HG03521 (cell line): ENCODE measurements around the gene KIT.

ENCODE experiments used
- ATAC-seq: cut with Tn5 transposase; IDR thresholded peaks from one replicate; pipeline ENCODE4 v1.9.1; 2021; ENCODE audit warnings: mild to moderate bottlenecking, moderate library complexity; ENCODE audit not compliant: unreplicated experiment

Gene KIT

GRCh38 chr4:54695788-54696187, 38.0 kb downstream of the KIT start:
- ATAC-seq = no peak

GRCh38 chr4:54696649-54697048, 38.9 kb downstream of the KIT start:
- ATAC-seq = no peak

- no peak for ATAC-seq
Measured at GRCh38 chr4:54700986-54701385, 43.2 kb downstream of the KIT start.

- no peak for ATAC-seq
Measured at GRCh38 chr4:54703182-54703581, 45.4 kb downstream of the KIT start.

- no peak for ATAC-seq
Measured at GRCh38 chr4:54707406-54707805, 49.6 kb downstream of the KIT start.

GRCh38 chr4:54708339-54709279, 50.9 kb downstream of the KIT start:
- ATAC-seq = no peak

- no peak for ATAC-seq
Measured at GRCh38 chr4:54709400-54709799, 51.6 kb downstream of the KIT start.

- ATAC-seq = no peak
Measured at GRCh38 chr4:54712206-54712605, 54.4 kb downstream of the KIT start.

- ATAC-seq = no peak
Measured at GRCh38 chr4:54714631-54715030, 56.9 kb downstream of the KIT start.

GRCh38 chr4:54716478-54717065, 58.8 kb downstream of the KIT start:
- no peak for ATAC-seq

- no peak for ATAC-seq
Measured at GRCh38 chr4:54717694-54718093, 59.9 kb downstream of the KIT start.

GRCh38 chr4:54719378-54719777, 61.6 kb downstream of the KIT start:
- ATAC-seq = no peak

GRCh38 chr4:54723220-54723619, 65.5 kb downstream of the KIT start:
- ATAC-seq = no peak

- no peak for ATAC-seq
Measured at GRCh38 chr4:54723820-54724219, 66.1 kb downstream of the KIT start.

GRCh38 chr4:54726907-54727306, 69.2 kb downstream of the KIT start:
- ATAC-seq = no peak

GRCh38 chr4:54727346-54727745, 69.6 kb downstream of the KIT start:
- no peak for ATAC-seq

- ATAC-seq = no peak
Measured at GRCh38 chr4:54728368-54728767, 70.6 kb downstream of the KIT start.

- ATAC-seq = no peak
Measured at GRCh38 chr4:54729256-54729655, 71.5 kb downstream of the KIT start.

- ATAC-seq = no peak
Measured at GRCh38 chr4:54730581-54730980, 72.8 kb downstream of the KIT start.

GRCh38 chr4:54731552-54731951, 73.8 kb downstream of the KIT start:
- ATAC-seq = no peak

- no peak for ATAC-seq
Measured at GRCh38 chr4:54731976-54732375, 74.2 kb downstream of the KIT start.

- ATAC-seq = no peak
Measured at GRCh38 chr4:54737421-54737820, 79.7 kb downstream of the KIT start.
